GM23338 (cell line): ENCODE measurements around the gene CACNA2D1. TPM values are rescaled to one million over a fixed set of nuclear protein-coding genes. Genes with fewer than 3 reads are reported as not detected.

Source experiments
- ATAC-seq: fragments of 200-7000 bp; cut with Tn5 transposase; 3 replicates; pipeline ENCODE4 v1.9.1; 2020
- DNase-seq: peaks from one replicate; pipeline ENCODE4 v3.0.0-alpha.2; 2015; ENCODE audit warnings: low spot score
- H2AFZ ChIP-seq: fragments of 200-600 bp; sonication (generic); 2 replicates; pipeline ENCODE4 v1.8.0; 2016; ENCODE audit warnings: antibody characterized with exemption, mild to moderate bottlenecking, moderate library complexity
- H3F3A ChIP-seq: fragments of 200-600 bp; sonication (generic); replicated peaks from 2 replicates; pipeline ENCODE4 v1.8.0; 2017; ENCODE audit warnings: antibody characterized with exemption, mixed run types, low read depth
- H3K27ac ChIP-seq: fragments of 200-600 bp; sonication (generic); 2 replicates; pipeline ENCODE4 v1.6.1; 2016; ENCODE audit warnings: low read depth
- H3K27me3 ChIP-seq: fragments of 200-600 bp; sonication (generic); 2 replicates; pipeline ENCODE4 v1.8.0; 2016; ENCODE audit warnings: mild to moderate bottlenecking, mixed run types, moderate library complexity; ENCODE audit not compliant: insufficient read depth
- H3K36me3 ChIP-seq: fragments of 200-600 bp; sonication (generic); 2 replicates; pipeline ENCODE4 v1.8.0; 2016; ENCODE audit warnings: mild to moderate bottlenecking; ENCODE audit not compliant: insufficient read depth
- H3K4me1 ChIP-seq: fragments of 200-600 bp; sonication (generic); 2 replicates; pipeline ENCODE4 v1.8.0; 2016; ENCODE audit warnings: mild to moderate bottlenecking, moderate library complexity; ENCODE audit not compliant: insufficient read depth
- H3K4me2 ChIP-seq: fragments of 200-600 bp; sonication (generic); 2 replicates; pipeline ENCODE4 v1.7.1; 2017; ENCODE audit warnings: mixed run types
- H3K4me3 ChIP-seq: fragments of 200-600 bp; sonication (generic); 2 replicates; pipeline ENCODE4 v1.6.1; 2016; ENCODE audit warnings: mixed run types
- H3K79me2 ChIP-seq: fragments of 200-600 bp; sonication (generic); replicated peaks from 2 replicates; pipeline ENCODE4 v1.8.0; 2017; ENCODE audit warnings: mild to moderate bottlenecking; ENCODE audit not compliant: insufficient read depth
- H3K9me2 ChIP-seq: fragments of 200-600 bp; sonication (generic); 2 replicates; pipeline ENCODE4 v1.8.0; 2017; ENCODE audit not compliant: insufficient read depth
- H4K20me1 ChIP-seq: fragments of 200-600 bp; sonication (generic); replicated peaks from 2 replicates; pipeline ENCODE4 v1.8.0; 2017; ENCODE audit warnings: mild to moderate bottlenecking; ENCODE audit not compliant: insufficient read depth
- H3K27ac Mint-ChIP-seq: 2 replicates; pipeline ENCODE4 v1.8.0; 2020; ENCODE audit warnings: inconsistent platforms, mild to moderate bottlenecking, moderate library complexity, mixed read lengths
- H3K27me3 Mint-ChIP-seq: 3 replicates; pipeline ENCODE4 v1.8.0; 2022; ENCODE audit warnings: low read depth, mild to moderate bottlenecking, moderate library complexity, mixed read lengths, inconsistent platforms; ENCODE audit not compliant: insufficient read depth, poor library complexity
- H3K36me3 Mint-ChIP-seq: 3 replicates; pipeline ENCODE4 v1.8.0; 2021; ENCODE audit warnings: low read depth, mild to moderate bottlenecking, inconsistent platforms, moderate library complexity, mixed read lengths
- H3K4me1 Mint-ChIP-seq: 3 replicates; pipeline ENCODE4 v1.8.0; 2020; ENCODE audit warnings: mild to moderate bottlenecking, inconsistent platforms, mixed read lengths
- H3K4me3 Mint-ChIP-seq: 3 replicates; pipeline ENCODE4 v1.8.0; 2021; ENCODE audit warnings: moderate library complexity, mild to moderate bottlenecking, inconsistent platforms, mixed read lengths
- H3K9me3 Mint-ChIP-seq: 3 replicates; pipeline ENCODE4 v1.8.0; 2020; ENCODE audit warnings: moderate library complexity, mild to moderate bottlenecking, inconsistent platforms, mixed read lengths
- CREB1 ChIP-seq: fragments of 250-450 bp; sonication (Bioruptor Pico); IDR thresholded peaks from 2 replicates; pipeline ENCODE4 v1.5.0; 2020; ENCODE audit warnings: low read depth, mild to moderate bottlenecking, moderate library complexity
- EZH2 ChIP-seq: fragments of 200-600 bp; sonication (generic); IDR thresholded peaks from one replicate; pipeline ENCODE4 v1.8.0; 2017; ENCODE audit warnings: antibody characterized with exemption, mild to moderate bottlenecking, low read depth; ENCODE audit not compliant: unreplicated experiment
- EZH2phosphoT487 ChIP-seq: fragments of 200-600 bp; sonication (generic); IDR thresholded peaks from one replicate; pipeline ENCODE4 v1.8.1; 2018; ENCODE audit warnings: antibody characterized with exemption; ENCODE audit not compliant: unreplicated experiment
- JUNB ChIP-seq: IDR thresholded peaks from one replicate; pipeline ENCODE4 v1.6.1; 2016; ENCODE audit warnings: antibody characterized with exemption; ENCODE audit not compliant: unreplicated experiment
- NANOG ChIP-seq: IDR thresholded peaks from 2 replicates; pipeline ENCODE4 v1.6.1; 2016; ENCODE audit warnings: antibody characterized with exemption, borderline replicate concordance
- POLR2AphosphoS5 ChIP-seq: IDR thresholded peaks from 2 replicates; pipeline ENCODE4 v1.6.1; 2016; ENCODE audit warnings: antibody characterized with exemption, low read depth
- STAT1 ChIP-seq: IDR thresholded peaks from one replicate; pipeline ENCODE4 v1.6.1; 2016; ENCODE audit warnings: antibody characterized with exemption; ENCODE audit not compliant: unreplicated experiment
- ZNF114 ChIP-seq: fragments of 250-450 bp; sonication (Bioruptor Pico); IDR thresholded peaks from 2 replicates; pipeline ENCODE4 v1.5.0; 2020; ENCODE audit warnings: mild to moderate bottlenecking, moderate library complexity
- ZNF331 ChIP-seq: fragments of 250-450 bp; sonication (Bioruptor Pico); IDR thresholded peaks from 2 replicates; pipeline ENCODE4 v1.5.0; 2020; ENCODE audit warnings: low read depth, mild to moderate bottlenecking, moderate library complexity
- polyA plus RNA-seq: library from polyadenylated mRNA; unstranded; fragments of >200 nt; fragmentation: Nextera tagmentation; extraction: Ambion mirVana; gene quantifications from 2 replicates; pipeline ENCODE4 v1.2.1, GENCODE V29; 2016
- total RNA-seq: library from RNA; depleted of rRNA; stranded (reverse); fragments of >200 nt; shearing (Covaris generic); gene quantifications from 2 replicates; pipeline ENCODE4 v1.2.3, GENCODE V29; 2014
- TF ChIP-seq, protein P1 (sequence below): IDR thresholded peaks from 2 replicates; pipeline ENCODE4 v1.6.1; 2016; ENCODE audit warnings: antibody characterized with exemption
- TF ChIP-seq, protein P2 (sequence below), 2 experiments: fragments of 200-600 bp in 1 of 2; sonication (generic) in 1 of 2; conservative IDR thresholded peaks; 2 replicates each; pipeline versions ENCODE4 v1.5.1 to v1.6.1; 2016 to 2017; ENCODE audit warnings: antibody characterized with exemption in 2 of 2, low read depth in 2 of 2, mild to moderate bottlenecking in 2 of 2, moderate library complexity in 1 of 2
- TF ChIP-seq, protein P3 (sequence below): IDR thresholded peaks from one replicate; pipeline ENCODE4 v1.6.1; 2018; ENCODE audit warnings: antibody characterized with exemption; ENCODE audit not compliant: unreplicated experiment
- TF ChIP-seq, protein P4 (sequence below): fragments of 250-450 bp; sonication (Bioruptor Pico); IDR thresholded peaks from 2 replicates; pipeline ENCODE4 v1.5.0; 2020; ENCODE audit warnings: mild to moderate bottlenecking, moderate library complexity

The CACNA2D1 gene
- total and polyA plus RNA-seq, 2 experiments from 2014 or later: 7.0 to 20.4 TPM

DNA sequence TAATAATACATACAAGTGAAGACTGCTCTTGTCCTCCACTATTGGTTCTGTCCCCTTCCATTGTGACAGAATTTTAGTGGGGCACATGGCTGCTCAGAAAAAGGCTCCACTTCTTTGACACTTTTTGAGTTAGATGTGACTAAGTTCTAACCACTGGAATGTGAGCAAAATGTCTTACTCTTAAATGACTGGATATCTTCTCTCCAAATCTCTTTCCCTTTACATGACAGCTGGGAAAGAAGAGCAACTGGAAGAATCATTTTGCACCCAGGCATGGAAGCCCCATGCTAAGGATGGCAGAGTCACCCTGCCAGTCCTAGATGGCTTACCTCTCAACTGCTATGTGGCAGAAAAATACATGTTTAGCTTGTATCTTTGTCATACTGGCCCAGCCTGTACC lies 97.7 kb downstream of the CACNA2D1 start:
- ATAC-seq (no peak), DNase-seq (no peak)
- no peaks in the 10 kb centered on the region for H3K36me3 ChIP-seq
- H3K4me2 ChIP-seq: no peak overlapping the region
- H3K27me3 ChIP-seq: no peaks in the 10 kb centered on the region
- H2AFZ ChIP-seq: no peak overlapping the region
- Mint-ChIP-seq H3K27ac (no peak overlapping the region), H3K4me1 (peaks cover 16% of the 10 kb centered on the region; the same call in 2 of the 3 replicates), H3K4me3 (no peak overlapping the region), H3K9me3 (no peaks in the 10 kb centered on the region), H3K36me3 (no peaks in the 10 kb centered on the region), H3K27me3 (no peaks in the 10 kb centered on the region)
- no peaks in the 10 kb centered on the region for H3K4me1 ChIP-seq
- no peak overlapping the region for H3K27ac ChIP-seq
- no peaks in the 10 kb centered on the region for H3K79me2 ChIP-seq
- no peaks in the 10 kb centered on the region for H3K9me2 ChIP-seq
- TF ChIP-seq CREB1 (CRISPR knock-in tag): no peak
- TF ChIP-seq, protein P1, sequence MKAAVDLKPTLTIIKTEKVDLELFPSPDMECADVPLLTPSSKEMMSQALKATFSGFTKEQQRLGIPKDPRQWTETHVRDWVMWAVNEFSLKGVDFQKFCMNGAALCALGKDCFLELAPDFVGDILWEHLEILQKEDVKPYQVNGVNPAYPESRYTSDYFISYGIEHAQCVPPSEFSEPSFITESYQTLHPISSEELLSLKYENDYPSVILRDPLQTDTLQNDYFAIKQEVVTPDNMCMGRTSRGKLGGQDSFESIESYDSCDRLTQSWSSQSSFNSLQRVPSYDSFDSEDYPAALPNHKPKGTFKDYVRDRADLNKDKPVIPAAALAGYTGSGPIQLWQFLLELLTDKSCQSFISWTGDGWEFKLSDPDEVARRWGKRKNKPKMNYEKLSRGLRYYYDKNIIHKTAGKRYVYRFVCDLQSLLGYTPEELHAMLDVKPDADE: no peak
- TF ChIP-seq, protein P2, sequence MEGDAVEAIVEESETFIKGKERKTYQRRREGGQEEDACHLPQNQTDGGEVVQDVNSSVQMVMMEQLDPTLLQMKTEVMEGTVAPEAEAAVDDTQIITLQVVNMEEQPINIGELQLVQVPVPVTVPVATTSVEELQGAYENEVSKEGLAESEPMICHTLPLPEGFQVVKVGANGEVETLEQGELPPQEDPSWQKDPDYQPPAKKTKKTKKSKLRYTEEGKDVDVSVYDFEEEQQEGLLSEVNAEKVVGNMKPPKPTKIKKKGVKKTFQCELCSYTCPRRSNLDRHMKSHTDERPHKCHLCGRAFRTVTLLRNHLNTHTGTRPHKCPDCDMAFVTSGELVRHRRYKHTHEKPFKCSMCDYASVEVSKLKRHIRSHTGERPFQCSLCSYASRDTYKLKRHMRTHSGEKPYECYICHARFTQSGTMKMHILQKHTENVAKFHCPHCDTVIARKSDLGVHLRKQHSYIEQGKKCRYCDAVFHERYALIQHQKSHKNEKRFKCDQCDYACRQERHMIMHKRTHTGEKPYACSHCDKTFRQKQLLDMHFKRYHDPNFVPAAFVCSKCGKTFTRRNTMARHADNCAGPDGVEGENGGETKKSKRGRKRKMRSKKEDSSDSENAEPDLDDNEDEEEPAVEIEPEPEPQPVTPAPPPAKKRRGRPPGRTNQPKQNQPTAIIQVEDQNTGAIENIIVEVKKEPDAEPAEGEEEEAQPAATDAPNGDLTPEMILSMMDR (conservative IDR thresholded peaks at IDR 0.05; ENCODE audit: low read depth in 2 of 2): no peak
- no peak for TF ChIP-seq POLR2AphosphoS5
- TF ChIP-seq EZH2: no peak
- no peak for TF ChIP-seq ZNF114 (CRISPR knock-in tag)
- TF ChIP-seq NANOG: no peak
- TF ChIP-seq EZH2phosphoT487: no peak
- TF ChIP-seq ZNF331 (CRISPR knock-in tag): no peak
- TF ChIP-seq, protein P3, sequence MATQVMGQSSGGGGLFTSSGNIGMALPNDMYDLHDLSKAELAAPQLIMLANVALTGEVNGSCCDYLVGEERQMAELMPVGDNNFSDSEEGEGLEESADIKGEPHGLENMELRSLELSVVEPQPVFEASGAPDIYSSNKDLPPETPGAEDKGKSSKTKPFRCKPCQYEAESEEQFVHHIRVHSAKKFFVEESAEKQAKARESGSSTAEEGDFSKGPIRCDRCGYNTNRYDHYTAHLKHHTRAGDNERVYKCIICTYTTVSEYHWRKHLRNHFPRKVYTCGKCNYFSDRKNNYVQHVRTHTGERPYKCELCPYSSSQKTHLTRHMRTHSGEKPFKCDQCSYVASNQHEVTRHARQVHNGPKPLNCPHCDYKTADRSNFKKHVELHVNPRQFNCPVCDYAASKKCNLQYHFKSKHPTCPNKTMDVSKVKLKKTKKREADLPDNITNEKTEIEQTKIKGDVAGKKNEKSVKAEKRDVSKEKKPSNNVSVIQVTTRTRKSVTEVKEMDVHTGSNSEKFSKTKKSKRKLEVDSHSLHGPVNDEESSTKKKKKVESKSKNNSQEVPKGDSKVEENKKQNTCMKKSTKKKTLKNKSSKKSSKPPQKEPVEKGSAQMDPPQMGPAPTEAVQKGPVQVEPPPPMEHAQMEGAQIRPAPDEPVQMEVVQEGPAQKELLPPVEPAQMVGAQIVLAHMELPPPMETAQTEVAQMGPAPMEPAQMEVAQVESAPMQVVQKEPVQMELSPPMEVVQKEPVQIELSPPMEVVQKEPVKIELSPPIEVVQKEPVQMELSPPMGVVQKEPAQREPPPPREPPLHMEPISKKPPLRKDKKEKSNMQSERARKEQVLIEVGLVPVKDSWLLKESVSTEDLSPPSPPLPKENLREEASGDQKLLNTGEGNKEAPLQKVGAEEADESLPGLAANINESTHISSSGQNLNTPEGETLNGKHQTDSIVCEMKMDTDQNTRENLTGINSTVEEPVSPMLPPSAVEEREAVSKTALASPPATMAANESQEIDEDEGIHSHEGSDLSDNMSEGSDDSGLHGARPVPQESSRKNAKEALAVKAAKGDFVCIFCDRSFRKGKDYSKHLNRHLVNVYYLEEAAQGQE: no peak
- TF ChIP-seq STAT1: no peak
- TF ChIP-seq, protein P4, sequence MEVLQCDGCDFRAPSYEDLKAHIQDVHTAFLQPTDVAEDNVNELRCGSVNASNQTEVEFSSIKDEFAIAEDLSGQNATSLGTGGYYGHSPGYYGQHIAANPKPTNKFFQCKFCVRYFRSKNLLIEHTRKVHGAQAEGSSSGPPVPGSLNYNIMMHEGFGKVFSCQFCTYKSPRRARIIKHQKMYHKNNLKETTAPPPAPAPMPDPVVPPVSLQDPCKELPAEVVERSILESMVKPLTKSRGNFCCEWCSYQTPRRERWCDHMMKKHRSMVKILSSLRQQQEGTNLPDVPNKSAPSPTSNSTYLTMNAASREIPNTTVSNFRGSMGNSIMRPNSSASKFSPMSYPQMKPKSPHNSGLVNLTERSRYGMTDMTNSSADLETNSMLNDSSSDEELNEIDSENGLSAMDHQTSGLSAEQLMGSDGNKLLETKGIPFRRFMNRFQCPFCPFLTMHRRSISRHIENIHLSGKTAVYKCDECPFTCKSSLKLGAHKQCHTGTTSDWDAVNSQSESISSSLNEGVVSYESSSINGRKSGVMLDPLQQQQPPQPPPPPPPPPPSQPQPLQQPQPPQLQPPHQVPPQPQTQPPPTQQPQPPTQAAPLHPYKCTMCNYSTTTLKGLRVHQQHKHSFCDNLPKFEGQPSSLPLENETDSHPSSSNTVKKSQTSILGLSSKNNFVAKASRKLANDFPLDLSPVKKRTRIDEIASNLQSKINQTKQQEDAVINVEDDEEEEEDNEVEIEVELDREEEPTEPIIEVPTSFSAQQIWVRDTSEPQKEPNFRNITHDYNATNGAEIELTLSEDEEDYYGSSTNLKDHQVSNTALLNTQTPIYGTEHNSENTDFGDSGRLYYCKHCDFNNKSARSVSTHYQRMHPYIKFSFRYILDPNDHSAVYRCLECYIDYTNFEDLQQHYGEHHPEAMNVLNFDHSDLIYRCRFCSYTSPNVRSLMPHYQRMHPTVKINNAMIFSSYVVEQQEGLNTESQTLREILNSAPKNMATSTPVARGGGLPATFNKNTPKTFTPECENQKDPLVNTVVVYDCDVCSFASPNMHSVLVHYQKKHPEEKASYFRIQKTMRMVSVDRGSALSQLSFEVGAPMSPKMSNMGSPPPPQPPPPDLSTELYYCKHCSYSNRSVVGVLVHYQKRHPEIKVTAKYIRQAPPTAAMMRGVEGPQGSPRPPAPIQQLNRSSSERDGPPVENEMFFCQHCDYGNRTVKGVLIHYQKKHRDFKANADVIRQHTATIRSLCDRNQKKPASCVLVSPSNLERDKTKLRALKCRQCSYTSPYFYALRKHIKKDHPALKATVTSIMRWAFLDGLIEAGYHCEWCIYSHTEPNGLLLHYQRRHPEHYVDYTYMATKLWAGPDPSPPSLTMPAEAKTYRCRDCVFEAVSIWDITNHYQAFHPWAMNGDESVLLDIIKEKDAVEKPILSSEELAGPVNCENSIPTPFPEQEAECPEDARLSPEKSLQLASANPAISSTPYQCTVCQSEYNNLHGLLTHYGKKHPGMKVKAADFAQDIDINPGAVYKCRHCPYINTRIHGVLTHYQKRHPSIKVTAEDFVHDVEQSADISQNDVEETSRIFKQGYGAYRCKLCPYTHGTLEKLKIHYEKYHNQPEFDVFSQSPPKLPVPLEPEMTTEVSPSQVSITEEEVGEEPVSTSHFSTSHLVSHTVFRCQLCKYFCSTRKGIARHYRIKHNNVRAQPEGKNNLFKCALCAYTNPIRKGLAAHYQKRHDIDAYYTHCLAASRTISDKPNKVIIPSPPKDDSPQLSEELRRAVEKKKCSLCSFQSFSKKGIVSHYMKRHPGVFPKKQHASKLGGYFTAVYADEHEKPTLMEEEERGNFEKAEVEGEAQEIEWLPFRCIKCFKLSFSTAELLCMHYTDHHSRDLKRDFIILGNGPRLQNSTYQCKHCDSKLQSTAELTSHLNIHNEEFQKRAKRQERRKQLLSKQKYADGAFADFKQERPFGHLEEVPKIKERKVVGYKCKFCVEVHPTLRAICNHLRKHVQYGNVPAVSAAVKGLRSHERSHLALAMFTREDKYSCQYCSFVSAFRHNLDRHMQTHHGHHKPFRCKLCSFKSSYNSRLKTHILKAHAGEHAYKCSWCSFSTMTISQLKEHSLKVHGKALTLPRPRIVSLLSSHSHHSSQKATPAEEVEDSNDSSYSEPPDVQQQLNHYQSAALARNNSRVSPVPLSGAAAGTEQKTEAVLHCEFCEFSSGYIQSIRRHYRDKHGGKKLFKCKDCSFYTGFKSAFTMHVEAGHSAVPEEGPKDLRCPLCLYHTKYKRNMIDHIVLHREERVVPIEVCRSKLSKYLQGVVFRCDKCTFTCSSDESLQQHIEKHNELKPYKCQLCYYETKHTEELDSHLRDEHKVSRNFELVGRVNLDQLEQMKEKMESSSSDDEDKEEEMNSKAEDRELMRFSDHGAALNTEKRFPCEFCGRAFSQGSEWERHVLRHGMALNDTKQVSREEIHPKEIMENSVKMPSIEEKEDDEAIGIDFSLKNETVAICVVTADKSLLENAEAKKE (CRISPR knock-in tag): no peak
- TF ChIP-seq JUNB: no peak
- H3F3A ChIP-seq: no peaks in the 10 kb centered on the region
- no peak overlapping the region for H3K4me3 ChIP-seq
- H4K20me1 ChIP-seq: no peaks in the 10 kb centered on the region
